Colonic mucosa (tissue), 4 donors: ENCODE data around the gene DUT. TPM values are rescaled to one million over a fixed set of nuclear protein-coding genes. Genes with fewer than 3 reads are reported as not detected.

Experiments
- DNase-seq: peaks from one replicate; pipeline ENCODE4 v3.0.0-alpha.2; 2020
- H3K27ac ChIP-seq: fragments of 200-600 bp; one replicate; pipeline ENCODE4 v1.8.0; 2021
- H3K27me3 ChIP-seq: fragments of 200-600 bp; one replicate; pipeline ENCODE4 v1.8.0; 2021
- H3K36me3 ChIP-seq: fragments of 200-600 bp; one replicate; pipeline ENCODE4 v1.8.0; 2021
- H3K4me1 ChIP-seq: fragments of 200-600 bp; one replicate; pipeline ENCODE4 v1.8.0; 2021; ENCODE audit warnings: mild to moderate bottlenecking
- H3K4me3 ChIP-seq: fragments of 200-600 bp; one replicate; pipeline ENCODE4 v1.8.0; 2021
- H3K9ac ChIP-seq, 2 donors: one replicate each; pipeline ENCODE4 v1.7.0; 2013; ENCODE audit warnings: control low read depth in 2 of 2, low read depth in 2 of 2, low read length in 2 of 2
- H3K9me3 ChIP-seq: fragments of 200-600 bp; one replicate; pipeline ENCODE4 v1.8.0; 2021
- intact Hi-C: fragments of 100-400 bp; cut with DNase I; formaldehyde crosslinking; loops from one replicate; pipeline ENCODE4 v1.14.1; 2022
- total RNA-seq, 2 donors: library from RNA; stranded (reverse); fragmentation: NEBNext Ultra II Directional in 1 of 2; extraction: Animal tissue kit (Norgen Biotek cat#: 25700) in 1 of 2; gene quantifications; one replicate each; pipeline ENCODE4 v1.2.1, GENCODE V29; 2021
- TF ChIP-seq, protein P1 (sequence below): fragments of 200-600 bp; IDR thresholded peaks from one replicate; pipeline ENCODE4 v1.8.0; 2022; ENCODE audit warnings: antibody characterized with exemption, mild to moderate bottlenecking
- donor health status: healthy.
- donor health status: DM: no; HTN: no; CAD: no.
- donor health status: DM: no; HTN: no; CAD: no.

The DUT gene
- total RNA-seq, 2 donors from 2014 or later = 69.2 to 153 TPM

DNA sequence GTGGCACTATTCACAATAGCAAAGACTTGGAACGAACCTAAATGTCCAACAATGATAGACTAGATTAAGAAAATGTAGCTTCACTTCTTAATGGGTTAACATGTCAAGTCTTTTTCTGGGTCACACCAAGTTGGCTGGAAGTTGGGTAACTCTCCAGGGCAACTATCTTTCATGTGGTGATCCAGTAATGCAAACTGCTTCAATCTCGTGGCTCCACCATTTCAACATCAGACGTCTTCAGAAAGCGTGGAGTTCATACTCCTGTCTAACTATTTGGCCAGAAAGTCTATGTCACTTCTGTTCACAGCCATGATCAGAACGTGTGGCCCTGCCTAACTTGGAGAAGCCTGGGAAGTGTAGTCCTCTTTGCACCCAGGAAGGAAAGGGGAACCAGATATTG lies 32.2 kb downstream of the DUT start:
- H3K4me3 ChIP-seq = no peak overlapping the region
- H3K27me3 ChIP-seq = no peaks in the 10 kb centered on the region
- intact Hi-C loops = no loop called here
- no peak overlapping the region for H3K27ac ChIP-seq
- H3K36me3 ChIP-seq = no peaks in the 10 kb centered on the region
- DNase-seq = no peak
- H3K4me1 ChIP-seq = no peaks in the 10 kb centered on the region
- TF ChIP-seq, protein P1, sequence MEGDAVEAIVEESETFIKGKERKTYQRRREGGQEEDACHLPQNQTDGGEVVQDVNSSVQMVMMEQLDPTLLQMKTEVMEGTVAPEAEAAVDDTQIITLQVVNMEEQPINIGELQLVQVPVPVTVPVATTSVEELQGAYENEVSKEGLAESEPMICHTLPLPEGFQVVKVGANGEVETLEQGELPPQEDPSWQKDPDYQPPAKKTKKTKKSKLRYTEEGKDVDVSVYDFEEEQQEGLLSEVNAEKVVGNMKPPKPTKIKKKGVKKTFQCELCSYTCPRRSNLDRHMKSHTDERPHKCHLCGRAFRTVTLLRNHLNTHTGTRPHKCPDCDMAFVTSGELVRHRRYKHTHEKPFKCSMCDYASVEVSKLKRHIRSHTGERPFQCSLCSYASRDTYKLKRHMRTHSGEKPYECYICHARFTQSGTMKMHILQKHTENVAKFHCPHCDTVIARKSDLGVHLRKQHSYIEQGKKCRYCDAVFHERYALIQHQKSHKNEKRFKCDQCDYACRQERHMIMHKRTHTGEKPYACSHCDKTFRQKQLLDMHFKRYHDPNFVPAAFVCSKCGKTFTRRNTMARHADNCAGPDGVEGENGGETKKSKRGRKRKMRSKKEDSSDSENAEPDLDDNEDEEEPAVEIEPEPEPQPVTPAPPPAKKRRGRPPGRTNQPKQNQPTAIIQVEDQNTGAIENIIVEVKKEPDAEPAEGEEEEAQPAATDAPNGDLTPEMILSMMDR = no peak
- no peak overlapping the region for H3K9ac ChIP-seq
- no peaks in the 10 kb centered on the region for H3K9me3 ChIP-seq

DNA sequence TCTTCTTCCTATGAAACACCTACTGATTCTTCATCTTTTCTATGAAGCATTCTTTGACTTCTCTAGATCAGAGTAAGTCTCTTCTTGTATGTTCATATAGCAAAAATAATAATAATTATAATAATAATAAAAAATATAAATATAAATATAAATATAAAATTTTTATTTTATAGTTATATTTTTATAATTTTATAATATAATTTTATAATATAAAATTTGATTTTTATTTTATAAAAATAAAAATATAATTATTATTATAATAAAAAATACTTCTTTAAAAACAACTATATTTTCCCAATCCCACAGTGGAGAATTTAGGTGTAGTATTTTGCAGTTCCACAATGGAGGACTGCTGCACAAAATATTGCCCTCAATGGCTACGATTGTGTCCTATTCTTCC lies 34.3 kb downstream of the DUT start:
- Histone ChIP-seq H3K36me3 (no peaks in the 10 kb centered on the region), H3K9ac (no peak overlapping the region), H3K4me3 (no peak overlapping the region), H3K27ac (no peak overlapping the region), H3K9me3 (no peaks in the 10 kb centered on the region), H3K27me3 (no peaks in the 10 kb centered on the region), H3K4me1 (no peaks in the 10 kb centered on the region)
- intact Hi-C loops = no loop called here
- DNase-seq = no peak
- TF ChIP-seq, protein P1 = no peak

DNA sequence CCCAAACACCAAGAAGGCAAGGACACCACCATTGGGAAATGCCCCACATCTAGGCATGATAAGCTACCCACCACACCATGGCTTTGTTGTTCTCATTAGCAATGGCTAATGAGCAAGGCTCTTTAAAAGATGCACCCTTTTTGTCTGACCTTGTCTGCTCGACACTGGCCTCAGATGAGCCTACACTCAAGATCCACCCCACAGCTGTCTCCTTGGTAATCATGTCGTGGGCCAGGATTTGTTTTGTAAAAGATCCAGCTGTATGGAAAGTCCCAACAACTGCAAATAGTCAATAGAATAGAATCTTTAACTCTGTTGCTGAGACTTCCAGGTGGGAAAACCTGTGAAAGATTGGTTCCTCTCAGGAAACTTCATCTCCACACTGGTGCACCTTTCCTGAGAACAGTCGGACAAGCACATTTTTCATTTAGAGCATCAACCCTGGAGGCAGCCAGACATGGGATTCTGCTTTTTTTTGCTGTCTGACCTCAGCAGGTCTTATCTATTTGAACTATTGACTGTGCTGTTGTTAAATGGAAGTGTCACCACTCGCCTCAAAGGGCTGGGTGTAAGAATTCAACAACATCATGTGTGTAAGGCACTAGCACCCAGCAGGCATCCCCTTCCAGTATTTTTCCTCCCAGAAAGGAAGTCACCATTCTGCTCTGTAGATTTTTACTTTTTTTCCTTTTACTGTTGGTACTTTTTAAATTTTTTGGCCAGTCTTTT lies 35.5 kb downstream of the DUT start:
- H3K9me3 ChIP-seq = no peaks in the 10 kb centered on the region
- no peaks in the 10 kb centered on the region for H3K36me3 ChIP-seq
- no peaks in the 10 kb centered on the region for H3K4me1 ChIP-seq
- no peak overlapping the region for H3K4me3 ChIP-seq
- intact Hi-C loops = no loop called here
- TF ChIP-seq, protein P1 = no peak
- no peak overlapping the region for H3K9ac ChIP-seq
- H3K27me3 ChIP-seq = no peaks in the 10 kb centered on the region
- no peak for DNase-seq
- no peak overlapping the region for H3K27ac ChIP-seq

DNA sequence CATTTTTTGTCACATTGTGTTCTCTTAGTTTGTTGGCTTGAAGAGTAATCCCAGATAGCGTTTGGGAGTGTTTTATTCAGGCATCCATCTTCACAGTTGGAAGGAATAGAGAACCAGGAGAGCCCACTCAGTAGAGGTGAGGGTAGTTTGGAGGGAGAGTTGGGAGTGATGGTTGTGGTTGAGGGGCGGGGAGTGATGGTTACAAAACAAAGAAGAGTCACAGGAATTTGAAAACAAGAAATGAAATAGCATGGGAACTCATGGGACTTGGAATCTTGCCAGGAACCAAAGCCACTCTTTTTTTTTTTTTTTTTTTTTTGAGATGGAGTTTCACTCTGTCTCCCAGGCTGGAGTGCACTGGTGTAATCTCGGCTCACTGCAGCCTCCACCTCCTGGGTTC lies 36.3 kb downstream of the DUT start:
- H3K4me3 ChIP-seq = no peak overlapping the region
- no peak for DNase-seq
- H3K9me3 ChIP-seq = no peaks in the 10 kb centered on the region
- intact Hi-C loops = no loop called here
- H3K27ac ChIP-seq = no peak overlapping the region
- H3K27me3 ChIP-seq = no peaks in the 10 kb centered on the region
- TF ChIP-seq, protein P1 = no peak
- no peaks in the 10 kb centered on the region for H3K36me3 ChIP-seq
- H3K9ac ChIP-seq = no peak overlapping the region
- H3K4me1 ChIP-seq = no peaks in the 10 kb centered on the region

DNA sequence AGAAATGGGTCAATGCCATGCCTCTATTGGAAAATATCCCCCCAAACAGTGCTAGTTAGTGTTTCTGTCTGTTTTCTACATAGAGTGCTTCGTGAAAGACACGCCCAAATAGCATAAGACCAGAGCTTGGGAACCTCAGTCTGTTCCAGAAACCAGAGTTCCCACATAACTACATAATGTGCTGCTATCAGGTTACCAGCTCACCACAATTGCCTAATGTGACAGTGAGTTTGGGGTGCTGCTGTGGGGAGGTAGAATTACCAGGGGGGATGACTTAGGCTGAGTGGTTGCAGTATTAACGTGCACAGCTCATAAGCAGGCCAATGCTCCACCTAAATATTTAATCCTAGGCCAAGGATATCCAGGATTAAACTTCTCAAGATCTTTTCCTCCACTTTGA lies 39.2 kb downstream of the DUT start:
- DNase-seq = no peak
- Histone ChIP-seq H3K36me3 (no peaks in the 10 kb centered on the region), H3K4me3 (no peak overlapping the region), H3K27ac (no peak overlapping the region), H3K27me3 (no peaks in the 10 kb centered on the region), H3K4me1 (no peaks in the 10 kb centered on the region), H3K9ac (no peak overlapping the region), H3K9me3 (no peaks in the 10 kb centered on the region)
- TF ChIP-seq, protein P1 = no peak
- intact Hi-C loops = no loop called here
